ENCODE results near the gene NOL4L. TPM values are rescaled to one million over a fixed set of nuclear protein-coding genes. Genes with fewer than 3 reads are reported as not detected.

NOL4L gene
- total and polyA plus RNA-seq, 10 donors = 3.4 to 45.4 (median 28.6) TPM

GRCh38 chr20:32608664-32609015 is 23.5 kb upstream of the NOL4L start:
- peaks cover 0 to 29% (median 0%) of the 10 kb centered on the region in 7 donors for H3K27me3 ChIP-seq (replicated peaks in 1 of 7)

DNA sequence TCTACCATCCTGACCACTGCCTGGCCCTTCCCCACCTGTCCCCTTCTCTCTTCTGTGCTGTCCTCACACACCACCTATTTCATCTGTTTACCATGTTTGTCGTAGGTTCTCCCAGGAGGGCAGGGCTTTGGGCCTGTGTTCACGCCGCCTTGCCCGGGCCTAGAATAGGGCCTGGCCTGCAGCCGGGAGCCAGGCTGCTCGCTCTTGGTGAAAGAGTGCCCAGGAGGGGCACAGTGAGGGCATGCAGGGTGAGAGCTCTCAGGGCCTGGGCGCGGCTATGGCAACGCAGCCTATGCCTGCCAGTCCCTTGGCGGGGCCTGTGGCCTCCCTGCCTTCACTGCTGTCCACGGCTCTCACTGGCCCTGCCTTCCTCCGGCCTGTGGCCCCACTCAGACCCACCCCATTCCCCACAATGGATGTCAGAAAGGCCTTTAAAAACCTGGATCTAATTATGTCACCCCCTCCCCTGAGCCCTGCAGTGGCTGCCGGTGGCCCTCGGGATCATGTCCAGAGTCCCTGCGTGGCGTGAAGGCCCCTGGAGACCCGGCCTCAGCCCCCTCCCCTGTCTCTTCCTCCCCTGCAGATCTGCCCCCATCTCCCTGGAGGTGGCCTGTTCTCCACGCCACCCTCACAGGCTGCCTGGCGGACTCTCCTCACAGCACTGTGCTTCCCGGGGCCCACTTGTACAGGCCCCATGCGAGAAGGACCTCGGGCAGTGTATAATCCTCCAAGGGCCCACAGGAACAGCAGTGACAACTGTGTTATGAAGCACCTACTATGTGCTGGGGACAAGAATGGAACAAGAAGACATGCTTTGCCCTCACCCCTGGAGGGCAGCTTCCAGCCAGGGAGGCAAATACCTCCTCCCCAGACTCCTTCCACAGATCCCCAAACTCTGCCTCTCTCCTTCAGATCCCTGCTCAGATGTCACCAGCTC is 22.9 kb upstream of the NOL4L start:
- Histone ChIP-seq H3K9me3 (no peaks in the 10 kb centered on the region), H3K36me3 (no peaks in the 10 kb centered on the region), H3K4me1 (peaks cover 0 to 40% (median 9%) of the 10 kb centered on the region in 6 donors), H3K4me3 (no peak overlapping the region), H3K27me3 (replicated peaks in 1 of 7) (peaks cover 0 to 29% (median 0%) of the 10 kb centered on the region in 7 donors), H3K27ac (no peak overlapping the region)
- intact Hi-C loops (cut with DNase I; ENCODE audit: low total_unique reads) = no loop called here
- TF ChIP-seq POLR2A (IDR thresholded peaks at IDR 0.05) (no peak), POLR2AphosphoS5 (IDR thresholded peaks at IDR 0.05) (no peak)
- TF ChIP-seq, protein P1, sequence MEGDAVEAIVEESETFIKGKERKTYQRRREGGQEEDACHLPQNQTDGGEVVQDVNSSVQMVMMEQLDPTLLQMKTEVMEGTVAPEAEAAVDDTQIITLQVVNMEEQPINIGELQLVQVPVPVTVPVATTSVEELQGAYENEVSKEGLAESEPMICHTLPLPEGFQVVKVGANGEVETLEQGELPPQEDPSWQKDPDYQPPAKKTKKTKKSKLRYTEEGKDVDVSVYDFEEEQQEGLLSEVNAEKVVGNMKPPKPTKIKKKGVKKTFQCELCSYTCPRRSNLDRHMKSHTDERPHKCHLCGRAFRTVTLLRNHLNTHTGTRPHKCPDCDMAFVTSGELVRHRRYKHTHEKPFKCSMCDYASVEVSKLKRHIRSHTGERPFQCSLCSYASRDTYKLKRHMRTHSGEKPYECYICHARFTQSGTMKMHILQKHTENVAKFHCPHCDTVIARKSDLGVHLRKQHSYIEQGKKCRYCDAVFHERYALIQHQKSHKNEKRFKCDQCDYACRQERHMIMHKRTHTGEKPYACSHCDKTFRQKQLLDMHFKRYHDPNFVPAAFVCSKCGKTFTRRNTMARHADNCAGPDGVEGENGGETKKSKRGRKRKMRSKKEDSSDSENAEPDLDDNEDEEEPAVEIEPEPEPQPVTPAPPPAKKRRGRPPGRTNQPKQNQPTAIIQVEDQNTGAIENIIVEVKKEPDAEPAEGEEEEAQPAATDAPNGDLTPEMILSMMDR (IDR thresholded peaks at IDR 0.05 in 8 of 11, conservative IDR thresholded peaks at IDR 0.05 in 3 of 11) = no peak
- no peak for DNase-seq
- WGBS, 5 donors = 91 to 94% (median 93%) methylated on average over 17 to 22 of the region's 22 CpGs

More at GRCh38 chr20:32608664-32609015, 23.5 kb upstream of the NOL4L start:
- whole genome bisulfite sequencing, 5 donors = 84 to 94% (median 87%) methylated on average over 5 of the region's 5 CpGs
- Histone ChIP-seq H3K4me3 (no peak overlapping the region), H3K4me1 (peaks cover 0 to 34% (median 4%) of the 10 kb centered on the region in 6 donors), H3K9me3 (no peaks in the 10 kb centered on the region), H3K36me3 (no peaks in the 10 kb centered on the region), H3K27ac (no peak overlapping the region)
- DNase-seq = no peak
- TF ChIP-seq POLR2A (IDR thresholded peaks at IDR 0.05) (no peak), POLR2AphosphoS5 (IDR thresholded peaks at IDR 0.05) (no peak)
- TF ChIP-seq, protein P1 (IDR thresholded peaks at IDR 0.05 in 8 of 11, conservative IDR thresholded peaks at IDR 0.05 in 3 of 11) = no peak
- intact Hi-C loops (cut with DNase I; ENCODE audit: low total_unique reads) = no loop called here

DNA sequence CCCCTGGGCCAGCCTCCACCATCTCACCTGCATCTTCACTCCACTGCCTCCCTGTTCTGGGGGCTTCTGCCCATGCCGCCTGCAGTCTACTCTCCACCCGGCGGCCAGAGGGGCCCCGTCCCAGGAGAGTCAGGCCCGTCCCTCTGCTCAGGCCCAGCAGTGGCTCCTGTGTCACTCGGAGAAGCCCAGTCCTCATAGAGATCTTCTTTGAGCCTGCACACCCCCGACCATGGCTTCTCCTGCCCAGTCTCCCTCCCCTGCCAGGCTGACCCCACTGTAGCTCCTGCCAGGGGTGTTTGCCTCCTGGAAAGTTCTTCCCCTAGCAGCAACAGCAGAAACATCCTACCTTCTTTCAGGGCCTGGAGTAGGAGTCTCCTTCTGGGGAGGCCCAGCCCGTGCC is 22.2 kb upstream of the NOL4L start:
- 87 to 94% (median 89%) methylated on average over 8 of the region's 8 CpGs for WGBS, 5 donors
- Histone ChIP-seq H3K4me3 (no peak overlapping the region), H3K27ac (no peak overlapping the region), H3K9me3 (no peaks in the 10 kb centered on the region), H3K36me3 (no peaks in the 10 kb centered on the region), H3K27me3 (replicated peaks in 1 of 7) (peaks cover 0 to 29% (median 0%) of the 10 kb centered on the region in 7 donors), H3K4me1 (peaks cover 4 to 47% (median 16%) of the 10 kb centered on the region in 6 donors)
- no peak for DNase-seq
- no peak for TF ChIP-seq POLR2A (IDR thresholded peaks at IDR 0.05)
- no peak for TF ChIP-seq POLR2AphosphoS5 (IDR thresholded peaks at IDR 0.05)
- TF ChIP-seq, protein P1 (IDR thresholded peaks at IDR 0.05 in 8 of 11, conservative IDR thresholded peaks at IDR 0.05 in 3 of 11) = no peak
- intact Hi-C loops (cut with DNase I; ENCODE audit: low total_unique reads) = no loop called here

- no peaks in the 10 kb centered on the region for H3K36me3 ChIP-seq
Measured at GRCh38 chr20:32606790-32607189, 21.7 kb upstream of the NOL4L start.

More at GRCh38 chr20:32606790-32607189, 21.7 kb upstream of the NOL4L start:
- intact Hi-C loops (cut with DNase I; ENCODE audit: low total_unique reads) = no loop called here
- Histone ChIP-seq H3K27me3 (replicated peaks in 1 of 7) (peaks cover 0 to 29% (median 0%) of the 10 kb centered on the region in 7 donors), H3K4me3 (no peak overlapping the region), H3K4me1 (peaks cover 4 to 51% (median 18%) of the 10 kb centered on the region in 6 donors), H3K27ac (no peak overlapping the region), H3K9me3 (no peaks in the 10 kb centered on the region)
- WGBS, 5 donors = 91 to 100% (median 97%) methylated on average over 1 of the region's 1 CpG
- no peak for DNase-seq
- no peak for TF ChIP-seq POLR2A (IDR thresholded peaks at IDR 0.05)
- no peak for TF ChIP-seq POLR2AphosphoS5 (IDR thresholded peaks at IDR 0.05)
